Ovary (tissue), 3 donors: ENCODE results near the gene BHLHE41.

Experiments
- CTCF ChIP-seq, 3 donors: fragments of 450-650 bp in 2 of 3; fragments of 200-600 bp in 1 of 3; IDR thresholded peaks; one replicate each; pipeline versions ENCODE4 v1.5.1 to v1.8.0; 2016 to 2022; ENCODE audit warnings: antibody characterized with exemption in 3 of 3, mild to moderate bottlenecking in 1 of 3
- POLR2A ChIP-seq: fragments of 450-650 bp; IDR thresholded peaks from one replicate; pipeline ENCODE4 v1.6.1; 2017; ENCODE audit warnings: antibody characterized with exemption, mild to moderate bottlenecking, moderate library complexity
- donor health status: DM: no; HTN: no; CAD: no.

- TF ChIP-seq POLR2A (no peak), CTCF (IDR thresholded peaks at IDR 0.05) (no peak)
These were observed 28.8 kb downstream of the BHLHE41 start for GRCh38 chr12:26096036-26096435.
